Upper lobe of left lung (tissue), 6 donors: Measurements from ENCODE around the gene ETFA. TPM values are rescaled to one million over a fixed set of nuclear protein-coding genes. Genes with fewer than 3 reads are reported as not detected.
"Not testable (repeated sequence)": the region's sequence is repeated elsewhere in the genome, so short reads cannot be mapped to it uniquely, and the experiment has no call there.

Experiments
- ATAC-seq, 2 donors: fragments of 200-7000 bp; cut with Tn5 transposase; one replicate each; pipeline ENCODE4 v1.9.1; 2022; ENCODE audit warnings: mild to moderate bottlenecking in 2 of 2, moderate library complexity in 2 of 2; ENCODE audit not compliant: low FRiP score in 2 of 2
- DNase-seq, 2 donors: peaks; one replicate each; pipeline ENCODE4 v3.0.0-alpha.2; 2019 to 2020
- H3K27ac ChIP-seq, 4 donors: fragments of 200-600 bp; sonication (generic); one replicate each; pipeline ENCODE4 v1.5.1; 2016 to 2019
- H3K27me3 ChIP-seq, 4 donors: fragments of 200-600 bp; sonication (generic); one replicate each; pipeline ENCODE4 v1.5.1; 2017 to 2019
- H3K36me3 ChIP-seq, 4 donors: fragments of 200-600 bp; sonication (generic); one replicate each; pipeline ENCODE4 v1.5.1; 2016 to 2019
- H3K4me1 ChIP-seq, 4 donors: fragments of 200-600 bp; sonication (generic); one replicate each; pipeline ENCODE4 v1.5.1; 2018 to 2019
- H3K4me3 ChIP-seq, 4 donors: fragments of 200-600 bp; sonication (generic); one replicate each; pipeline ENCODE4 v1.5.1; 2017 to 2019; ENCODE audit warnings: mild to moderate bottlenecking in 2 of 4, moderate library complexity in 1 of 4
- H3K9me3 ChIP-seq, 4 donors: fragments of 200-600 bp; sonication (generic); one replicate each; pipeline ENCODE4 v1.5.1; 2018 to 2019
- CTCF ChIP-seq, 6 experiments: fragments of 450-650 bp in 4 of 6; fragments of 200-600 bp in 2 of 6; sonication (generic) in 2 of 6; IDR thresholded peaks; one replicate each; pipeline ENCODE4 v1.5.1; 2016 to 2019; ENCODE audit warnings: antibody characterized with exemption in 6 of 6
- EP300 ChIP-seq, 4 donors: sonication (generic); formaldehyde crosslinking; IDR thresholded peaks; one replicate each; pipeline ENCODE4 v1.5.1; 2017; ENCODE audit warnings: antibody characterized with exemption in 4 of 4, control low read depth in 2 of 4
- POLR2A ChIP-seq, 4 donors: fragments of 450-650 bp; IDR thresholded peaks; one replicate each; pipeline ENCODE4 v1.5.1; 2016 to 2017; ENCODE audit warnings: antibody characterized with exemption in 4 of 4, mild to moderate bottlenecking in 2 of 4
- POLR2AphosphoS5 ChIP-seq, 2 donors: sonication (generic); formaldehyde crosslinking; IDR thresholded peaks; one replicate each; pipeline ENCODE4 v1.5.1; 2017; ENCODE audit warnings: antibody characterized with exemption in 2 of 2
- WGBS, 2 donors: methylation state at CpG; one replicate each; pipeline ENCODE4 v1.1.5; 2017 to 2018; 5-methylcytosine and 5-hydroxymethylcytosine counted together
- total RNA-seq, 6 donors: library from RNA; depleted of rRNA in 4 of 6; stranded (reverse); fragments of >200 nt in 4 of 6; gene quantifications; one replicate each; pipeline versions ENCODE4 v1.1.0 to v1.2.1, GENCODE V29; 2016 to 2021
- donor health status: DM: no; HTN: no; CAD: no; lungs with moderate emphysema.
- donor health status: DM: no; HTN: yes; CAD: no; lungs with severe emphysema.

Gene ETFA
- total RNA-seq, 6 donors from 2014 or later = 31.6 to 82.9 (median 68.7) TPM

GRCh38 chr15:76299786-76300185 lies 11.5 kb downstream of the ETFA start:
- Histone ChIP-seq H3K9me3 (no peaks in the 10 kb centered on the region), H3K4me3 (no peak overlapping the region), H3K27ac (no peak overlapping the region), H3K36me3 (no peaks in the 10 kb centered on the region), H3K27me3 (no peaks in the 10 kb centered on the region), H3K4me1 (peaks cover 0 to 13% (median under 1%) of the 10 kb centered on the region in 4 donors)
- WGBS, 2 donors = 73 to 76% methylated on average over 1 of the region's 1 CpG
- DNase-seq (no peak), ATAC-seq (no peak)
- TF ChIP-seq POLR2AphosphoS5 (IDR thresholded peaks at IDR 0.05) = no peak
- no peak for TF ChIP-seq CTCF (IDR thresholded peaks at IDR 0.05)
- no peak for TF ChIP-seq EP300 (IDR thresholded peaks at IDR 0.05)
- no peak for TF ChIP-seq POLR2A (IDR thresholded peaks at IDR 0.05)

- ATAC-seq = no peak
- Histone ChIP-seq H3K4me3 (no peak overlapping the region), H3K36me3 (no peaks in the 10 kb centered on the region), H3K27me3 (no peaks in the 10 kb centered on the region), H3K27ac (no peak overlapping the region), H3K9me3 (no peaks in the 10 kb centered on the region), H3K4me1 (peaks cover 0 to 13% (median under 1%) of the 10 kb centered on the region in 4 donors)
- 68 to 69% methylated on average over 3 of the region's 3 CpGs for WGBS, 2 donors
- DNase-seq = no peak
- no peak for TF ChIP-seq EP300 (IDR thresholded peaks at IDR 0.05)
- no peak for TF ChIP-seq CTCF (IDR thresholded peaks at IDR 0.05)
- no peak for TF ChIP-seq POLR2AphosphoS5 (IDR thresholded peaks at IDR 0.05)
- no peak for TF ChIP-seq POLR2A (IDR thresholded peaks at IDR 0.05)
Observed at GRCh38 chr15:76298986-76299385, 12.3 kb downstream of the ETFA start.

GRCh38 chr15:76297951-76298350 lies 13.3 kb downstream of the ETFA start:
- not testable (repeated sequence) for H3K9me3 ChIP-seq, DNase-seq, ATAC-seq, H3K4me3 ChIP-seq, H3K36me3 ChIP-seq, H3K27ac ChIP-seq, H3K27me3 ChIP-seq
- H3K4me1 ChIP-seq = peaks cover 0 to 22% (median 7%) of the 10 kb centered on the region in 4 donors
- 92 to 96% methylated on average over 4 of the region's 4 CpGs for whole genome bisulfite sequencing, 2 donors

GRCh38 chr15:76296849-76297248 lies 14.4 kb downstream of the ETFA start:
- Histone ChIP-seq H3K27ac (no peak overlapping the region), H3K4me1 (peaks cover 0 to 22% (median 7%) of the 10 kb centered on the region in 4 donors), H3K27me3 (no peaks in the 10 kb centered on the region), H3K9me3 (no peaks in the 10 kb centered on the region), H3K4me3 (no peak overlapping the region), H3K36me3 (peaks cover 0 to 4% (median 0%) of the 10 kb centered on the region in 4 donors)
- WGBS, 2 donors = 92 to 95% methylated on average over 1 of the region's 1 CpG
- DNase-seq (no peak), ATAC-seq (no peak)
- TF ChIP-seq CTCF (IDR thresholded peaks at IDR 0.05) (no peak), POLR2A (IDR thresholded peaks at IDR 0.05) (no peak), POLR2AphosphoS5 (IDR thresholded peaks at IDR 0.05) (no peak), EP300 (IDR thresholded peaks at IDR 0.05) (no peak)

GRCh38 chr15:76294463-76294862 lies 16.8 kb downstream of the ETFA start:
- ATAC-seq = not testable (repeated sequence)
- peaks cover 0 to 12% (median 0%) of the 10 kb centered on the region in 4 donors for H3K36me3 ChIP-seq
- WGBS, 2 donors = 89 to 94% methylated on average over 1 of the region's 1 CpG

GRCh38 chr15:76293361-76293760 lies 17.9 kb downstream of the ETFA start:
- ATAC-seq = no peak

More at GRCh38 chr15:76294463-76294862, 16.8 kb downstream of the ETFA start:
- H3K27me3 ChIP-seq, H3K9me3 ChIP-seq, H3K4me3 ChIP-seq, DNase-seq, H3K27ac ChIP-seq: not testable (repeated sequence)
- H3K4me1 ChIP-seq = peaks cover 0 to 21% (median 7%) of the 10 kb centered on the region in 4 donors

More at GRCh38 chr15:76293361-76293760, 17.9 kb downstream of the ETFA start:
- no peak overlapping the region for H3K4me3 ChIP-seq
- peak overlapping the region in 1 of 4 donors; percentile 19 for H3K27ac ChIP-seq
- no peaks in the 10 kb centered on the region for H3K27me3 ChIP-seq
- H3K4me1 ChIP-seq = peaks cover 0 to 10% (median 6%) of the 10 kb centered on the region in 4 donors
- peaks cover 0 to 15% (median 0%) of the 10 kb centered on the region in 4 donors for H3K36me3 ChIP-seq
- no peaks in the 10 kb centered on the region for H3K9me3 ChIP-seq
- WGBS, 2 donors = 28 to 31% methylated on average over 1 of the region's 1 CpG
- no peak for TF ChIP-seq POLR2A (IDR thresholded peaks at IDR 0.05)
- no peak for TF ChIP-seq EP300 (IDR thresholded peaks at IDR 0.05)
- TF ChIP-seq CTCF (IDR thresholded peaks at IDR 0.05) = no peak
- TF ChIP-seq POLR2AphosphoS5 (IDR thresholded peaks at IDR 0.05) = no peak
- DNase-seq = no peak
